Tibial artery (tissue), 4 donors: Measurements from ENCODE around the gene GDPD1.

Experiments used
- DNase-seq, 2 donors: peaks; one replicate each; pipeline ENCODE4 v3.0.0-alpha.2; 2019
- H3K27ac ChIP-seq, 2 donors: fragments of 200-600 bp; sonication (generic) in 1 of 2; 1 replicate in 1 of 2; 2 replicates in 1 of 2; pipeline ENCODE4 v1.5.1; 2018 to 2019; ENCODE audit warnings: mild to moderate bottlenecking in 1 of 2
- H3K27me3 ChIP-seq, 2 donors: fragments of 200-600 bp; sonication (generic) in 1 of 2; one replicate each; pipeline versions ENCODE4 v1.5.1 to v1.6.0; 2016 to 2019
- H3K36me3 ChIP-seq, 3 donors: fragments of 200-600 bp; sonication (generic) in 2 of 3; one replicate each; pipeline ENCODE4 v1.5.1; 2016 to 2019; ENCODE audit warnings: mild to moderate bottlenecking in 2 of 3
- H3K4me1 ChIP-seq, 4 donors: fragments of 200-600 bp; sonication (generic) in 2 of 4; 1 replicate in 3 of 4; 2 replicates in 1 of 4; pipeline ENCODE4 v1.5.1; 2016 to 2019
- H3K4me3 ChIP-seq, 2 donors: fragments of 200-600 bp; sonication (generic) in 1 of 2; 1 replicate in 1 of 2; 2 replicates in 1 of 2; pipeline ENCODE4 v1.5.1; 2018 to 2019; ENCODE audit warnings: mild to moderate bottlenecking in 2 of 2
- H3K9me3 ChIP-seq, 3 donors: fragments of 200-600 bp; sonication (generic) in 1 of 3; one replicate each; pipeline ENCODE4 v1.5.1; 2016 to 2019
- CTCF ChIP-seq, 2 experiments: fragments of 200-600 bp in 1 of 2; fragments of 450-650 bp in 1 of 2; IDR thresholded peaks; one replicate each; pipeline ENCODE4 v1.5.1; 2017 to 2019; ENCODE audit warnings: antibody characterized with exemption in 2 of 2, mild to moderate bottlenecking in 1 of 2, moderate library complexity in 1 of 2
- intact Hi-C: fragments of 100-400 bp; cut with DNase I; formaldehyde crosslinking; loops from one replicate; pipeline ENCODE4 v1.15.0; 2023; ENCODE audit warnings: low total_unique reads

Gene GDPD1

GRCh38 chr17:59254742-59255141 is 34.4 kb downstream of the GDPD1 start:
- Histone ChIP-seq H3K4me1 (no peaks in the 10 kb centered on the region), H3K27ac (no peak overlapping the region), H3K9me3 (no peaks in the 10 kb centered on the region), H3K4me3 (no peak overlapping the region), H3K36me3 (peaks cover 0 to 8% (median 0%) of the 10 kb centered on the region in 3 donors), H3K27me3 (no peaks in the 10 kb centered on the region)
- intact Hi-C loops: no loop called here
- TF ChIP-seq CTCF (IDR thresholded peaks at IDR 0.05): no peak
- DNase-seq: no peak

GRCh38 chr17:59257101-59257500 is 36.8 kb downstream of the GDPD1 start:
- Histone ChIP-seq H3K36me3 (no peaks in the 10 kb centered on the region), H3K4me3 (no peak overlapping the region), H3K4me1 (no peaks in the 10 kb centered on the region), H3K27ac (no peak overlapping the region), H3K9me3 (no peaks in the 10 kb centered on the region), H3K27me3 (no peaks in the 10 kb centered on the region)
- DNase-seq: no peak
- TF ChIP-seq CTCF (IDR thresholded peaks at IDR 0.05): no peak
- intact Hi-C loops: no loop called here

GRCh38 chr17:59260722-59261121 is 40.4 kb downstream of the GDPD1 start:
- DNase-seq: no peak
- Histone ChIP-seq H3K4me3 (no peak overlapping the region), H3K27me3 (no peaks in the 10 kb centered on the region), H3K36me3 (no peaks in the 10 kb centered on the region), H3K4me1 (no peaks in the 10 kb centered on the region), H3K27ac (no peak overlapping the region), H3K9me3 (no peaks in the 10 kb centered on the region)
- intact Hi-C loops: no loop called here
- no peak for TF ChIP-seq CTCF (IDR thresholded peaks at IDR 0.05)

DNA sequence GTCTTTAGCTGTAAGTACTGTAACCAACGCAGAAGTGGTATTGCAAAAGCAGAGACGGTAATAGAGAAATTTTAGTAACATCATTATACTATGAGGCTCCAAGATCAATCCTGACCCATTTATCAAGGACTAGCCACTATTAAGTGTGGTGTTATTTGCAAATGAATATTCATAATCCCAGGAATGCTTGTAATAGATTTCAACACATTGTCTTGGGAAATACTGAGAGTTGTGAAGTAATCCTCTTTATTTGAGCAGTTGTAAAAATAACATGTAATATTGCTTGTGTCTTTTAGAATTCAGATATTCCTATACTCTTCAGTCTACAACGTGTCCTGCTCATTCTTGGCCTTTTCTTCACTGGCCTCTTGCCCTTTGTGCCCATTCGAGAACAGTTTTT is 46.4 kb downstream of the GDPD1 start:
- H3K4me3 ChIP-seq: no peak overlapping the region
- no peaks in the 10 kb centered on the region for H3K27me3 ChIP-seq
- H3K9me3 ChIP-seq: no peaks in the 10 kb centered on the region
- no peaks in the 10 kb centered on the region for H3K36me3 ChIP-seq
- DNase-seq: no peak
- intact Hi-C loops: no loop called here
- no peak overlapping the region for H3K27ac ChIP-seq
- no peak for TF ChIP-seq CTCF (IDR thresholded peaks at IDR 0.05)
- H3K4me1 ChIP-seq: no peaks in the 10 kb centered on the region

DNA sequence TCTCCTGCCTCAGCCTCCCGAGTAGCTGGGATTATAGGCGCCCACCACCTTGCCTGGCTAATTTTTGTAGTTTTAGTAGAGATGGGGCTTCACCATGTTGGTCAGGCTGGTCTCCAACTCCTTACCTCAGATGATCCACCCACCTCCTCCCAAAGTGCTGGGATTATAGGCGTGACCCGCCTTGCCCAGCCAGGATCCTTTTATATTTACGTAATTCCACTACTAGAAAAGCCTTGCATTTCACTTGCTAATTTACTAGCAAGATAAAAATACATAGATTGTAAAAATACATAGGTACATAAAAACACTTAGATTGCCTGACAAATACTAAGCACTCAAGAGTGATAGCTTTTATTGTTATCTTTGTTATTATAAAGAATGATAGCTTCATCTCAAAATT is 47.5 kb downstream of the GDPD1 start:
- no peak for TF ChIP-seq CTCF (IDR thresholded peaks at IDR 0.05)
- Histone ChIP-seq H3K27ac (no peak overlapping the region), H3K4me3 (no peak overlapping the region), H3K9me3 (no peaks in the 10 kb centered on the region), H3K36me3 (no peaks in the 10 kb centered on the region), H3K4me1 (no peaks in the 10 kb centered on the region), H3K27me3 (no peaks in the 10 kb centered on the region)
- intact Hi-C loops: no loop called here
- no peak for DNase-seq

DNA sequence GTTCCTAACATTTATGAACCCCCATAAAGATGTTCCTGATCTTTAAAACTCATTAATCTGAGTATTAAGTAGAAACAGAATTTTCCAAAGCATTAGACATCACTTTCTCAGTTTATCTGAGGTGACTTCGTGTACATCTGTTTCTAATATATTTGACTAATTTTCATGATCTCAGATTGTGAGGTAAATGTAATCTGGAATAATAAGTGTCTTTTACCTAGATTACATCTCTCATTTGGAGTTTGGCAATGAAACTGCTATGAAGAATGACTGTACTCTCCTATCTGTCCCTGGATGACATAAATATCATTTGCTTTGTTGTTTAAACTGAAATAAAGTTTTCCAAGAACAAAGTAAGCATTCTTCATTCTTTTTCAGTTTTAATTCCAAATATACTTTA is 55.3 kb downstream of the GDPD1 start:
- Histone ChIP-seq H3K4me1 (no peaks in the 10 kb centered on the region), H3K27ac (no peak overlapping the region), H3K27me3 (no peaks in the 10 kb centered on the region), H3K36me3 (peaks cover 0 to 9% (median 0%) of the 10 kb centered on the region in 3 donors), H3K4me3 (no peak overlapping the region), H3K9me3 (no peaks in the 10 kb centered on the region)
- no peak for DNase-seq
- no peak for TF ChIP-seq CTCF (IDR thresholded peaks at IDR 0.05)
- intact Hi-C loops: no loop called here
